Heart right ventricle (tissue), 16 donors: ENCODE data around the gene TCF7L2. TPM values are rescaled to one million over a fixed set of nuclear protein-coding genes. Genes with fewer than 3 reads are reported as not detected.
A peak's percentile ranks its signal among the peaks of the same experiment; 100 is the strongest.

ENCODE experiments used
- ATAC-seq, 8 donors: fragments of 200-7000 bp; cut with Tn5 transposase; one replicate each; pipeline ENCODE4 v1.9.1; 2020; ENCODE audit warnings: mild to moderate bottlenecking in 8 of 8, moderate library complexity in 8 of 8, moderate number of reproducible peaks in 1 of 8
- DNase-seq, 2 donors: peaks; one replicate each; pipeline ENCODE4 v3.0.0-alpha.2; 2020
- H3K27ac ChIP-seq, 10 donors: fragments of 200-600 bp; sonication (generic) in 2 of 10; one replicate each; pipeline versions ENCODE4 v1.5.0 to v1.8.0; 2020 to 2022; ENCODE audit warnings: mild to moderate bottlenecking in 3 of 10
- H3K27me3 ChIP-seq, 7 donors: fragments of 200-600 bp; one replicate each; pipeline ENCODE4 v1.8.0; 2021 to 2022; ENCODE audit warnings: mild to moderate bottlenecking in 2 of 7
- H3K36me3 ChIP-seq, 9 donors: fragments of 200-600 bp; sonication (generic) in 1 of 9; one replicate each; pipeline versions ENCODE4 v1.5.0 to v1.8.0; 2020 to 2022; ENCODE audit warnings: mild to moderate bottlenecking in 2 of 9
- H3K4me1 ChIP-seq, 9 donors: fragments of 200-600 bp; sonication (generic) in 1 of 9; one replicate each; pipeline versions ENCODE4 v1.5.0 to v1.8.0; 2020 to 2022; ENCODE audit warnings: mild to moderate bottlenecking in 4 of 9
- H3K4me3 ChIP-seq, 10 donors: fragments of 200-600 bp; sonication (generic) in 2 of 10; one replicate each; pipeline versions ENCODE4 v1.5.0 to v1.8.0; 2020 to 2022; ENCODE audit warnings: mild to moderate bottlenecking in 7 of 10, moderate library complexity in 2 of 10
- H3K9me3 ChIP-seq, 11 donors: fragments of 200-600 bp in 10 of 11; sonication (generic) in 2 of 11; one replicate each; pipeline versions ENCODE4 v1.5.0 to v1.8.0; 2013 to 2022; ENCODE audit warnings: mild to moderate bottlenecking in 2 of 11, control low read depth in 1 of 11, moderate library complexity in 1 of 11
- CTCF ChIP-seq, 9 donors: fragments of 200-600 bp; sonication (generic) in 2 of 9; IDR thresholded peaks; one replicate each; pipeline versions ENCODE4 v1.5.0 to v1.8.0; 2021 to 2022; ENCODE audit warnings: antibody characterized with exemption in 9 of 9, mild to moderate bottlenecking in 5 of 9, moderate library complexity in 1 of 9
- WGBS, 2 donors: extraction: QIAGEN DNeasy Blood & Tissue Kit; methylation state at CpG; one replicate each; pipeline ENCODE4 v1.1.7; 2013; ENCODE audit warnings: inconsistent platforms in 1 of 2; 5-methylcytosine and 5-hydroxymethylcytosine counted together
- intact Hi-C, 10 donors: fragments of 100-400 bp; cut with DNase I; formaldehyde crosslinking; loops; one replicate each; pipeline versions ENCODE4 v1.11.1 to v1.14.2; 2022
- polyA plus RNA-seq, 2 donors: library from polyadenylated mRNA; stranded (reverse); fragments of 200-250 nt; gene quantifications; one replicate each; pipeline ENCODE4 v1.2.3, GENCODE V29; 2013
- total RNA-seq, 10 donors: library from RNA; stranded (reverse); fragmentation: NEBNext Ultra II Directional in 3 of 10; extraction: Animal tissue kit (Norgen Biotek cat#: 25700) in 3 of 10; gene quantifications; one replicate each; pipeline versions ENCODE4 v1.2.1 to v1.2.4, GENCODE V29; 2021 to 2023
- donor health status: Arrhythmogenic right ventricular cardiomyopathy.
- donor health status: ischemic (EF 13 %, LVEDD 7.1; RV severe dilation, severe dysfunction).
- donor health status: healthy with polysubstance abuse.
- donor health status: DM: no; HTN: yes; CAD: no.
- donor health status: DM: no; HTN: no; CAD: no.
- donor health status: ischemic (EF 25% LVEDD 6.9; RV normal size, moderate dysfunction).
- donor health status: ischemic (EF 25% LVEDD 5.7; RV mildly dilated, moderate dysfunction).
- donor health status: healthy.
- donor health status: DM: yes; HTN: yes; CAD: no.
- donor health status: Ischemic cardiomyopathy.
- donor health status: ischemic (EF 35%, LVEDD 5.7; RV mildly dilated, moderate dysfunction).
- donor health status: nonischemic (EF 11% LVEDD 7.7; RV severe dilation, severe dysfunction).
- donor health status: DM: yes; HTN: yes; CAD: no.
- donor health status: PGD.
- donor health status: ischemic (EF 29% LVEDD 5.4; RV normal size, mild dysfunction).
- donor health status: nonischemic (EF 23%, LVEDD 6.1; RV moderate dilation, normal function).

Gene TCF7L2
- total and polyA plus RNA-seq, 12 donors = 3.6 to 15.8 (median 11.8) TPM

DNA sequence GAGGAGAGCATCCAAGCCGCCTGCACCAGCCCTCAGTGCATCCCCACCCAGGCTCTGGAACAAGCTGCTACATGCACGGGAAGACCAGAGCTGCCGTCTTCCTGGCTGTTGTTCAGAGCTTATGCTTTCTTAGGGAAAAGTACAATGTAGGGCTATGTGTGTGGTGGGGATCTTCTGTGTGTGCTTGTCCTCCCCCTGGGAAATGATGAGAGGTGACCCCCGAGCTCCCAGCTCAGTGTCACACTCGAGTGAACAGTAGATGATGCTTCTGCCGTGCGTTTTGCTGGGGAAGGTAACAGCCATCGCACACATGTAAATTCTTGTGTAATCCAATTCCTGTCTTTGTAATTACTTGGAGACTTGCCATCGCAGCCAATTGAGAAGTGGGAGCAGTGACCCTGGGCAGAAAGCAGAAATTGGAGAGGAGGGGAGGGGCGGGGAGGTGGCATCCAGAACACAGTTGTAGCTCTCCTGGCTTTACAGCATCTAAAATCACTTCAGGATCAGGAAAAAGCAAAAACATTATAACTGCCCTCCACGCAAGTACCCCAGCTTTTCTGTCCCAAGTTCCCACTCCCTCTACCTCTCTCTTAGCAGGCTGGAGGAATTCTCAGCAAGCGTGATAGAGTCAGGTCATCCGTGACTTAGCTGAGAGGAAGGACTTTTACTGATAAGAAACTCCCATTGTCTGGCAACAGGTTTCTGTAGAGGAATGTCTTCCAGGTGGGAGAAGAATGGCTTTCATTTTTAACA lies 149.6 kb downstream of the TCF7L2 start:
- 41 to 50% methylated on average over 13 of the region's 13 CpGs for WGBS, 2 donors
- DNase-seq (no peak), ATAC-seq (peak in 5 of 8 donors; percentile 23 to 38 (median 26))
- TF ChIP-seq CTCF (IDR thresholded peaks at IDR 0.05) = no peak
- Histone ChIP-seq H3K27me3 (no peaks in the 10 kb centered on the region), H3K36me3 (peaks cover 0 to 4% (median 0%) of the 10 kb centered on the region in 9 donors), H3K4me1 (peaks cover 0 to 61% (median 44%) of the 10 kb centered on the region in 9 donors), H3K4me3 (no peak overlapping the region), H3K9me3 (no peaks in the 10 kb centered on the region), H3K27ac (peak overlapping the region in 1 of 10 donors; percentile 31)
- intact Hi-C loops = no loop called here

DNA sequence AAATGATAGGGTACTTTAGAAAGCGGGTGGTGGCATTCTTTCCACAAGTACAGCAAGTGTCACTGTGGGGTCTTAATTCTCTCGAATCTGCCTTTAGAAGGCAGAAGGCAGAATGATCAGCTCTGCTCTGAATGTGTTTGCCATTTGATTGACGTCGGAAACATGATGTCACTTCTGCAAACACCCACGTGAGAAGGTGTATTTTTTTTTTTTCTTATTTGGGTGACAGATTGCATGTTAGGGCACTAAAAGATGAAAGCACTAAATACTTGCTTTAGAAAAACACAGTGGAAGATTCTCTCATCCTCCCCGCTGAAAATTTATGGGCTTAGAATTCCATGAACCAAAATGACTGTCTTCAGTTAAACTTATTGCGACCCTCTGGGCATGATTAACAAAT lies 150.2 kb downstream of the TCF7L2 start:
- no peaks in the 10 kb centered on the region for H3K27me3 ChIP-seq
- ATAC-seq (no peak), DNase-seq (no peak)
- no peaks in the 10 kb centered on the region for H3K9me3 ChIP-seq
- peaks cover 0 to 60% (median 41%) of the 10 kb centered on the region in 9 donors for H3K4me1 ChIP-seq
- no peak overlapping the region for H3K4me3 ChIP-seq
- 82 to 89% methylated on average over 7 of the region's 7 CpGs for WGBS, 2 donors
- H3K27ac ChIP-seq = no peak overlapping the region
- peaks cover 0 to 4% (median 0%) of the 10 kb centered on the region in 9 donors for H3K36me3 ChIP-seq
- intact Hi-C loops = no loop called here
- no peak for TF ChIP-seq CTCF (IDR thresholded peaks at IDR 0.05)

DNA sequence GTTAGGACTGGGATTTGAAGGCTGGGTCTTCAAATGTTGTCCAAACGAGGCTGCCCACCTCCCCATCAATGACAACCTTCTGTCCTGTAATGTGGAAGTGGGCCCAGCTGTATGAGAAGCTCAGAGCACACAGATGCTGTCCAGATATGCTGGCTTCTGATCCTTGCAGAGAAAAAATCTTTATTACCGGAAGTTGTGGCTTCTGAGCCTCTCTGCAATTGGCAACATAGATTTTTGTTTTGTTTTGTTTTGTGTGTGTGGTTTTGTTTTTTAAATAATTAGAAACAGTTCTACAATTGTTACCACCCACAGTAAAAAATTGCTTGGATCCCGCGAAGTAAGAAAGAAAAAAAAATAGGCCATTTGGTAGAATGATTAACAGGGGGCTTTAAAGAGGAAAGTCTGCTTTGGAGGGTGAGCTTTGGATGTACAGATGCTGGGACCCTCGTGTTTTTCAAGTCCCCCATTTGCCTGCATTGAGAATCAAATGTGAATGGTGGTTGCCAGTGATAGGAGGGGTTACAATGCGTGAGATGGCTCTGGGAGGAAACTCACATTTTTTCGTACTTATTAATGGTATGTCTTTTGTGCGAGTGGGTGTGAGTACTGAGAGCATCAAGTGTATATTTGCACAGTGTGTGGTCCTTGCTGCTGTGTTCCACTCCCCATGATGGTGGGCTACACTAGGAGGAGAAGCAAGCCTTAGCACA lies 153.2 kb downstream of the TCF7L2 start:
- 75 to 80% methylated on average over 8 of the region's 8 CpGs for WGBS, 2 donors
- H3K36me3 ChIP-seq = no peaks in the 10 kb centered on the region
- H3K4me3 ChIP-seq = no peak overlapping the region
- H3K4me1 ChIP-seq = peaks cover 0 to 50% (median 23%) of the 10 kb centered on the region in 9 donors
- TF ChIP-seq CTCF (IDR thresholded peaks at IDR 0.05) = no peak
- intact Hi-C loops = no loop called here
- H3K27ac ChIP-seq = no peak overlapping the region
- H3K27me3 ChIP-seq = no peaks in the 10 kb centered on the region
- no peaks in the 10 kb centered on the region for H3K9me3 ChIP-seq
- ATAC-seq (no peak), DNase-seq (no peak)

GRCh38 chr10:113104047-113104446 lies 154.0 kb downstream of the TCF7L2 start:
- DNase-seq (no peak), ATAC-seq (no peak)
- Histone ChIP-seq H3K27ac (no peak overlapping the region), H3K4me3 (no peak overlapping the region), H3K9me3 (no peaks in the 10 kb centered on the region), H3K27me3 (no peaks in the 10 kb centered on the region), H3K36me3 (no peaks in the 10 kb centered on the region), H3K4me1 (peaks cover 0 to 48% (median 22%) of the 10 kb centered on the region in 9 donors)
- no peak for TF ChIP-seq CTCF (IDR thresholded peaks at IDR 0.05)
- intact Hi-C loops = no loop called here
- WGBS, 2 donors = 70 to 74% methylated on average over 3 of the region's 3 CpGs
